IMR-90 (cell line): ENCODE data around the gene TELO2. TPM values are rescaled to one million over a fixed set of nuclear protein-coding genes. Genes with fewer than 3 reads are reported as not detected.

ENCODE experiments used
- ATAC-seq: fragments of 200-7000 bp; cut with Tn5 transposase; 2 replicates; pipeline ENCODE4 v1.9.1; 2020; ENCODE audit warnings: low read depth, mild to moderate bottlenecking, moderate library complexity
- BruUV-seq: library from RNA; stranded (reverse); fragments of 400-500 nt; replicated peaks from 2 replicates; lab custom pipeline; 2021; lab: Mats Ljungman, UMichigan
- CTCF ChIA-PET: fragments of 300-600 bp; formaldehyde crosslinking; extraction: SDS; loops from one replicate; lab custom pipeline; 2021; ENCODE audit warnings: antibody characterized with exemption; lab: Yijun Ruan, JAX
- POLR2A ChIA-PET: fragments of 300-600 bp; sonication (Branson Sonifier 250); formaldehyde crosslinking; loops from one replicate; lab custom pipeline; 2022; ENCODE audit warnings: antibody characterized with exemption; ENCODE audit not compliant: unreplicated experiment; lab: Charles Lee
- DNase-seq: peaks from one replicate; pipeline ENCODE4 v3.0.0; 2013
- H2AFZ ChIP-seq: replicated peaks from 2 replicates; pipeline ENCODE3; 2013; ENCODE audit warnings: low read length, mild to moderate bottlenecking; ENCODE audit not compliant: poor library complexity
- H2AK5ac ChIP-seq: 2 replicates; pipeline ENCODE4 v1.6.1; 2013; ENCODE audit warnings: low read depth, low read length, inconsistent platforms
- H2AK9ac ChIP-seq: replicated peaks from 2 replicates; pipeline ENCODE3; 2013; ENCODE audit warnings: mild to moderate bottlenecking, low read depth, low read length, moderate library complexity; ENCODE audit not compliant: poor library complexity
- H2BK120ac ChIP-seq: 2 replicates; pipeline ENCODE4 v1.6.1; 2013; ENCODE audit warnings: low read depth, low read length, inconsistent platforms
- H2BK15ac ChIP-seq: 3 replicates; pipeline ENCODE4 v1.6.1; 2013; ENCODE audit warnings: low read depth, low read length, inconsistent platforms
- H2BK20ac ChIP-seq: 2 replicates; pipeline ENCODE4 v1.6.1; 2013; ENCODE audit warnings: low read depth, mild to moderate bottlenecking, inconsistent platforms, low read length, moderate library complexity
- H2BK5ac ChIP-seq: 2 replicates; pipeline ENCODE4 v1.6.1; 2013; ENCODE audit warnings: mild to moderate bottlenecking, low read depth, low read length, inconsistent platforms; ENCODE audit not compliant: poor library complexity, severe bottlenecking
- H3K14ac ChIP-seq: replicated peaks from 2 replicates; pipeline ENCODE4 v1.6.1; 2013; ENCODE audit warnings: low read depth, low read length, inconsistent platforms
- H3K18ac ChIP-seq: 2 replicates; pipeline ENCODE4 v1.6.1; 2013; ENCODE audit warnings: low read depth, low read length, control low read depth
- H3K23ac ChIP-seq: 2 replicates; pipeline ENCODE4 v1.6.1; 2013; ENCODE audit warnings: low read depth, low read length, inconsistent platforms
- H3K27ac ChIP-seq: 2 replicates; pipeline ENCODE4 v1.5.1; 2013; ENCODE audit warnings: mild to moderate bottlenecking, control low read depth, low read length; ENCODE audit not compliant: insufficient read depth
- H3K27me3 ChIP-seq: 2 replicates; pipeline ENCODE4 v1.6.1; 2013; ENCODE audit warnings: low read length; ENCODE audit not compliant: control insufficient read depth, insufficient read depth
- H3K36me3 ChIP-seq: 2 replicates; pipeline ENCODE4 v1.6.1; 2013; ENCODE audit warnings: low read length, mixed read lengths; ENCODE audit not compliant: control insufficient read depth, insufficient read depth
- H3K4ac ChIP-seq: 2 replicates; pipeline ENCODE4 v1.6.1; 2013; ENCODE audit warnings: low read depth, low read length, inconsistent platforms
- H3K4me1 ChIP-seq: 2 replicates; pipeline ENCODE4 v1.6.1; 2013; ENCODE audit warnings: low read length, mixed read lengths; ENCODE audit not compliant: control insufficient read depth, insufficient read depth
- H3K4me2 ChIP-seq: 2 replicates; pipeline ENCODE4 v1.6.1; 2013; ENCODE audit warnings: low read depth, mild to moderate bottlenecking, control low read depth, low read length, moderate library complexity
- H3K4me3 ChIP-seq: 2 replicates; pipeline ENCODE4 v1.5.1; 2013; ENCODE audit warnings: low read depth, mild to moderate bottlenecking, control low read depth, low read length, moderate library complexity; ENCODE audit not compliant: insufficient read depth
- H3K56ac ChIP-seq: 2 replicates; pipeline ENCODE4 v1.6.1; 2013; ENCODE audit warnings: low read length, inconsistent platforms; ENCODE audit not compliant: insufficient read depth; ENCODE audit errors: extremely low read depth
- H3K79me1 ChIP-seq, 2 experiments: 2 replicates each; pipeline ENCODE4 v1.6.1; 2013; ENCODE audit warnings: low read length in 2 of 2, inconsistent platforms in 1 of 2, low read depth in 1 of 2
- H3K9ac ChIP-seq: 2 replicates; pipeline ENCODE4 v1.6.1; 2013; ENCODE audit warnings: low read depth, low read length, control low read depth
- H3K9me1 ChIP-seq: 2 replicates; pipeline ENCODE4 v1.6.1; 2013; ENCODE audit warnings: low read length, inconsistent platforms; ENCODE audit not compliant: insufficient read depth
- H3K9me3 ChIP-seq: 2 replicates; pipeline ENCODE4 v1.6.1; 2013; ENCODE audit warnings: low read length; ENCODE audit not compliant: control insufficient read depth, insufficient read depth
- H4K20me1 ChIP-seq: 2 replicates; pipeline ENCODE4 v1.6.1; 2013; ENCODE audit warnings: low read length, inconsistent platforms; ENCODE audit not compliant: insufficient read depth
- H4K5ac ChIP-seq: 2 replicates; pipeline ENCODE4 v1.6.1; 2013; ENCODE audit warnings: mild to moderate bottlenecking, low read depth, low read length, control low read depth
- H4K8ac ChIP-seq, 2 experiments: 2 replicates each; pipeline ENCODE4 v1.6.1; 2013; ENCODE audit warnings: low read depth in 2 of 2, low read length in 2 of 2, control low read depth in 1 of 2, inconsistent platforms in 1 of 2
- H4K91ac ChIP-seq: 2 replicates; pipeline ENCODE4 v1.6.1; 2013; ENCODE audit warnings: low read depth, low read length, inconsistent platforms; ENCODE audit not compliant: insufficient read depth
- BHLHE40 ChIP-seq: fragments of 150-350 bp; IDR thresholded peaks from 2 replicates; pipeline ENCODE4 v1.6.1; 2016; ENCODE audit warnings: mild to moderate bottlenecking, low read depth, low read length
- CHD1 ChIP-seq: IDR thresholded peaks from 2 replicates; pipeline ENCODE4 v1.6.1; 2012; ENCODE audit warnings: low read depth, low read length, improper control_type of control experiment
- POLR2A ChIP-seq: IDR thresholded peaks from 2 replicates; pipeline ENCODE4 v1.6.1; 2012; ENCODE audit warnings: mild to moderate bottlenecking, low read depth, low read length
- RAD21 ChIP-seq: IDR thresholded peaks from 2 replicates; pipeline ENCODE4 v1.6.1; 2012; ENCODE audit warnings: low read length, improper control_type of control experiment
- RCOR1 ChIP-seq: IDR thresholded peaks from 2 replicates; pipeline ENCODE4 v1.6.1; 2012; ENCODE audit warnings: mild to moderate bottlenecking, low read length, improper control_type of control experiment; ENCODE audit not compliant: insufficient replicate concordance
- RFX5 ChIP-seq: IDR thresholded peaks from 2 replicates; pipeline ENCODE4 v1.8.0; 2012; ENCODE audit warnings: low read depth, mild to moderate bottlenecking, low read length, moderate library complexity
- SMC3 ChIP-seq: fragments of 150-350 bp; IDR thresholded peaks from 2 replicates; pipeline ENCODE4 v1.6.1; 2016; ENCODE audit warnings: low read depth, mild to moderate bottlenecking, antibody characterized with exemption, low read length, moderate library complexity
- WGBS, 2 experiments: methylation state at CpG; one replicate each; pipeline versions ENCODE4 v1.1.5 to v1.1.7; 2013; ENCODE audit warnings: missing lambda C conversion rate in 2 of 2; ENCODE audit not compliant: insufficient read length in 1 of 2; ENCODE audit errors: extremely low coverage in 2 of 2; 5-methylcytosine and 5-hydroxymethylcytosine counted together
- dilution Hi-C: fragments of 300-500 bp; cut with HindIII; formaldehyde crosslinking; loops from one replicate; pipeline ENCODE4 v1.14.3; 2018; ENCODE audit warnings: low sequenced_read_pairs; ENCODE audit not compliant: unreplicated experiment
- in situ Hi-C: fragments of 300-500 bp; cut with MboI; formaldehyde crosslinking; loops from 3 replicates; pipeline ENCODE4 v1.14.3; 2019; ENCODE audit warnings: low sequenced_read_pairs, inconsistent platforms, mixed read lengths
- intact Hi-C: fragments of 100-400 bp; cut with micrococcal nuclease; formaldehyde crosslinking; loops from 2 replicates; pipeline ENCODE4 v1.10.0; 2022
- polyA plus RNA-seq, 3 experiments: library from polyadenylated mRNA; depleted of rRNA; stranded (reverse); fragments of >200 nt; gene quantifications; 2 replicates each; pipeline ENCODE4 v1.2.3, GENCODE V29; 2012; ENCODE audit warnings: low replicate concordance in 1 of 3
- total RNA-seq: library from RNA; depleted of rRNA; stranded (reverse); fragments of >200 nt; gene quantifications from 2 replicates; pipeline ENCODE4 v1.2.3, GENCODE V29; 2012
- TF ChIP-seq, protein P1 (sequence below): fragments of 150-350 bp; IDR thresholded peaks from 2 replicates; pipeline ENCODE4 v1.6.1; 2016; ENCODE audit warnings: low read depth, mild to moderate bottlenecking, low read length, moderate library complexity, borderline replicate concordance
- TF ChIP-seq, protein P2 (sequence below): fragments of 150-350 bp; IDR thresholded peaks from 2 replicates; pipeline ENCODE4 v1.6.1; 2017; ENCODE audit warnings: mild to moderate bottlenecking, antibody characterized with exemption, low read length, low read depth

Gene TELO2
- total and polyA plus RNA-seq, 2 of the 4 experiments (the other 2 are of a cell fraction) = 6.6 to 26.6 TPM

DNA sequence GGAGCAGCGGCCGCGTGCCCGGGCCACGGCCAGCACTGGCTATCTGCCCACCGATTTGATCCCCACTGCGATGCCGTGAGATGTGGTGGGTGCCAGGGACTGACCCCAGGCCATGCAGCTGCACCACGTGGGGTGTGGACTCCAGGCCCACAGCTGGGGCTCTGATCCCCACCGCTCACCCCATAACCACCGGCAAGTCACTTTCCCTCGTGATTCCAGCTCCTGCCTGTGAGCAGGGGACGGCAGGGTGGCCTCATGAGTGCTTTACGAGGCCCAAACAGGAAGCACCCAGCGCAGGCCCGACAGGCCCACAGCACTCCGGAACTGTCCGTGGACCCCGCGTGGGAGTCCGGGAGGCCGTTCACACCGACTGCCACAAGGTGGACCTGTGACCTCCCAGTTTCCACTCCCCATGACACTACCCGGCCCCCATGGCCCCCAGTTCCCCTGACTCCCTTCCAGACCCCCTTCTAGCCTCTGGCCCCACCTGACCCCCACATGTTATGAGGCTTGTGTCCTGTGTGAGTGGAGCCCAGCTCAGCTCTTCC is 5.0 kb upstream of the TELO2 start:
- H3K4ac ChIP-seq = no peak overlapping the region
- H3K4me2 ChIP-seq = no peak overlapping the region
- no peaks in the 10 kb centered on the region for H3K9me3 ChIP-seq
- H3K9me1 ChIP-seq = peaks cover 7% of the 10 kb centered on the region
- no peak overlapping the region for H2BK20ac ChIP-seq
- H3K27ac ChIP-seq = no peak overlapping the region
- H3K18ac ChIP-seq = no peak overlapping the region
- no peak overlapping the region for H2BK120ac ChIP-seq
- peaks cover 4% of the 10 kb centered on the region for H3K4me1 ChIP-seq
- no peak overlapping the region for H2AK9ac ChIP-seq
- no peak overlapping the region for H4K5ac ChIP-seq
- no peak overlapping the region for H3K9ac ChIP-seq
- H4K8ac ChIP-seq = no peak overlapping the region
- H3K36me3 ChIP-seq = no peaks in the 10 kb centered on the region
- ATAC-seq = no peak
- no peak overlapping the region for H3K56ac ChIP-seq
- no peak overlapping the region for H2BK5ac ChIP-seq
- H3K79me1 ChIP-seq = peaks cover 0 to 7% of the 10 kb centered on the region in 2 experiments; a peak in 2 of 4 replicates
- H3K23ac ChIP-seq = no peak overlapping the region
- H4K20me1 ChIP-seq = no peaks in the 10 kb centered on the region
- TF ChIP-seq POLR2A = no peak
- TF ChIP-seq, protein P1, sequence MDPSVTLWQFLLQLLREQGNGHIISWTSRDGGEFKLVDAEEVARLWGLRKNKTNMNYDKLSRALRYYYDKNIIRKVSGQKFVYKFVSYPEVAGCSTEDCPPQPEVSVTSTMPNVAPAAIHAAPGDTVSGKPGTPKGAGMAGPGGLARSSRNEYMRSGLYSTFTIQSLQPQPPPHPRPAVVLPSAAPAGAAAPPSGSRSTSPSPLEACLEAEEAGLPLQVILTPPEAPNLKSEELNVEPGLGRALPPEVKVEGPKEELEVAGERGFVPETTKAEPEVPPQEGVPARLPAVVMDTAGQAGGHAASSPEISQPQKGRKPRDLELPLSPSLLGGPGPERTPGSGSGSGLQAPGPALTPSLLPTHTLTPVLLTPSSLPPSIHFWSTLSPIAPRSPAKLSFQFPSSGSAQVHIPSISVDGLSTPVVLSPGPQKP = no peak
- TF ChIP-seq RFX5 = no peak
- TF ChIP-seq, protein P2, sequence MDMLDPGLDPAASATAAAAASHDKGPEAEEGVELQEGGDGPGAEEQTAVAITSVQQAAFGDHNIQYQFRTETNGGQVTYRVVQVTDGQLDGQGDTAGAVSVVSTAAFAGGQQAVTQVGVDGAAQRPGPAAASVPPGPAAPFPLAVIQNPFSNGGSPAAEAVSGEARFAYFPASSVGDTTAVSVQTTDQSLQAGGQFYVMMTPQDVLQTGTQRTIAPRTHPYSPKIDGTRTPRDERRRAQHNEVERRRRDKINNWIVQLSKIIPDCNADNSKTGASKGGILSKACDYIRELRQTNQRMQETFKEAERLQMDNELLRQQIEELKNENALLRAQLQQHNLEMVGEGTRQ = no peak
- no peak for TF ChIP-seq CHD1
- no peak for TF ChIP-seq BHLHE40
- TF ChIP-seq RCOR1 = no peak
- no peak for TF ChIP-seq SMC3
- no peak for TF ChIP-seq RAD21
- DNase-seq = no peak
- WGBS, 2 experiments = 77% methylated on average over 6 of the region's 24 CpGs; no CpG with 5 or more reads in 1 of the 2 experiments
- ChIA-PET CTCF (no interaction called here), POLR2A (no interaction called here)
- no peak overlapping the region for H4K91ac ChIP-seq
- no TSS peak for BruUV-seq
- H3K14ac ChIP-seq = no peak overlapping the region
- in situ Hi-C loops = no loop called here
- intact Hi-C loops = no loop called here
- dilution Hi-C loops = no loop called here
- no peak overlapping the region for H3K4me3 ChIP-seq
- no peak overlapping the region for H2BK15ac ChIP-seq
- H2AFZ ChIP-seq = no peak overlapping the region
- peaks cover 4% of the 10 kb centered on the region; the same call in 1 of the 2 replicates for H3K27me3 ChIP-seq
- H2AK5ac ChIP-seq = no peak overlapping the region
